IMR-90 (cell line): Measurements from ENCODE around the gene OGDHL. TPM values are rescaled to one million over a fixed set of nuclear protein-coding genes. Genes with fewer than 3 reads are reported as not detected.

Source experiments
- ATAC-seq: fragments of 200-7000 bp; cut with Tn5 transposase; 2 replicates; pipeline ENCODE4 v1.9.1; 2020; ENCODE audit warnings: low read depth, mild to moderate bottlenecking, moderate library complexity
- BruUV-seq: library from RNA; stranded (reverse); fragments of 400-500 nt; replicated peaks from 2 replicates; lab custom pipeline; 2021; lab: Mats Ljungman, UMichigan
- CTCF ChIA-PET: fragments of 300-600 bp; formaldehyde crosslinking; extraction: SDS; loops from one replicate; lab custom pipeline; 2021; ENCODE audit warnings: antibody characterized with exemption; lab: Yijun Ruan, JAX
- POLR2A ChIA-PET: fragments of 300-600 bp; sonication (Branson Sonifier 250); formaldehyde crosslinking; loops from one replicate; lab custom pipeline; 2022; ENCODE audit warnings: antibody characterized with exemption; ENCODE audit not compliant: unreplicated experiment; lab: Charles Lee
- DNase-seq: peaks from one replicate; pipeline ENCODE4 v3.0.0; 2013
- H2AFZ ChIP-seq: replicated peaks from 2 replicates; pipeline ENCODE3; 2013; ENCODE audit warnings: low read length, mild to moderate bottlenecking; ENCODE audit not compliant: poor library complexity
- H2AK5ac ChIP-seq: 2 replicates; pipeline ENCODE4 v1.6.1; 2013; ENCODE audit warnings: low read depth, low read length, inconsistent platforms
- H2AK9ac ChIP-seq: replicated peaks from 2 replicates; pipeline ENCODE3; 2013; ENCODE audit warnings: mild to moderate bottlenecking, low read depth, low read length, moderate library complexity; ENCODE audit not compliant: poor library complexity
- H2BK120ac ChIP-seq: 2 replicates; pipeline ENCODE4 v1.6.1; 2013; ENCODE audit warnings: low read depth, low read length, inconsistent platforms
- H2BK15ac ChIP-seq: 3 replicates; pipeline ENCODE4 v1.6.1; 2013; ENCODE audit warnings: low read depth, low read length, inconsistent platforms
- H2BK20ac ChIP-seq: 2 replicates; pipeline ENCODE4 v1.6.1; 2013; ENCODE audit warnings: low read depth, mild to moderate bottlenecking, inconsistent platforms, low read length, moderate library complexity
- H2BK5ac ChIP-seq: 2 replicates; pipeline ENCODE4 v1.6.1; 2013; ENCODE audit warnings: mild to moderate bottlenecking, low read depth, low read length, inconsistent platforms; ENCODE audit not compliant: poor library complexity, severe bottlenecking
- H3K14ac ChIP-seq: replicated peaks from 2 replicates; pipeline ENCODE4 v1.6.1; 2013; ENCODE audit warnings: low read depth, low read length, inconsistent platforms
- H3K18ac ChIP-seq: 2 replicates; pipeline ENCODE4 v1.6.1; 2013; ENCODE audit warnings: low read depth, low read length, control low read depth
- H3K23ac ChIP-seq: 2 replicates; pipeline ENCODE4 v1.6.1; 2013; ENCODE audit warnings: low read depth, low read length, inconsistent platforms
- H3K27ac ChIP-seq: 2 replicates; pipeline ENCODE4 v1.5.1; 2013; ENCODE audit warnings: mild to moderate bottlenecking, control low read depth, low read length; ENCODE audit not compliant: insufficient read depth
- H3K27me3 ChIP-seq: 2 replicates; pipeline ENCODE4 v1.6.1; 2013; ENCODE audit warnings: low read length; ENCODE audit not compliant: control insufficient read depth, insufficient read depth
- H3K36me3 ChIP-seq: 2 replicates; pipeline ENCODE4 v1.6.1; 2013; ENCODE audit warnings: low read length, mixed read lengths; ENCODE audit not compliant: control insufficient read depth, insufficient read depth
- H3K4ac ChIP-seq: 2 replicates; pipeline ENCODE4 v1.6.1; 2013; ENCODE audit warnings: low read depth, low read length, inconsistent platforms
- H3K4me1 ChIP-seq: 2 replicates; pipeline ENCODE4 v1.6.1; 2013; ENCODE audit warnings: low read length, mixed read lengths; ENCODE audit not compliant: control insufficient read depth, insufficient read depth
- H3K4me2 ChIP-seq: 2 replicates; pipeline ENCODE4 v1.6.1; 2013; ENCODE audit warnings: low read depth, mild to moderate bottlenecking, control low read depth, low read length, moderate library complexity
- H3K4me3 ChIP-seq: 2 replicates; pipeline ENCODE4 v1.5.1; 2013; ENCODE audit warnings: low read depth, mild to moderate bottlenecking, control low read depth, low read length, moderate library complexity; ENCODE audit not compliant: insufficient read depth
- H3K56ac ChIP-seq: 2 replicates; pipeline ENCODE4 v1.6.1; 2013; ENCODE audit warnings: low read length, inconsistent platforms; ENCODE audit not compliant: insufficient read depth; ENCODE audit errors: extremely low read depth
- H3K79me1 ChIP-seq, 2 experiments: 2 replicates each; pipeline ENCODE4 v1.6.1; 2013; ENCODE audit warnings: low read length in 2 of 2, inconsistent platforms in 1 of 2, low read depth in 1 of 2
- H3K9ac ChIP-seq: 2 replicates; pipeline ENCODE4 v1.6.1; 2013; ENCODE audit warnings: low read depth, low read length, control low read depth
- H3K9me1 ChIP-seq: 2 replicates; pipeline ENCODE4 v1.6.1; 2013; ENCODE audit warnings: low read length, inconsistent platforms; ENCODE audit not compliant: insufficient read depth
- H3K9me3 ChIP-seq: 2 replicates; pipeline ENCODE4 v1.6.1; 2013; ENCODE audit warnings: low read length; ENCODE audit not compliant: control insufficient read depth, insufficient read depth
- H4K20me1 ChIP-seq: 2 replicates; pipeline ENCODE4 v1.6.1; 2013; ENCODE audit warnings: low read length, inconsistent platforms; ENCODE audit not compliant: insufficient read depth
- H4K5ac ChIP-seq: 2 replicates; pipeline ENCODE4 v1.6.1; 2013; ENCODE audit warnings: mild to moderate bottlenecking, low read depth, low read length, control low read depth
- H4K8ac ChIP-seq, 2 experiments: 2 replicates each; pipeline ENCODE4 v1.6.1; 2013; ENCODE audit warnings: low read depth in 2 of 2, low read length in 2 of 2, control low read depth in 1 of 2, inconsistent platforms in 1 of 2
- H4K91ac ChIP-seq: 2 replicates; pipeline ENCODE4 v1.6.1; 2013; ENCODE audit warnings: low read depth, low read length, inconsistent platforms; ENCODE audit not compliant: insufficient read depth
- BHLHE40 ChIP-seq: fragments of 150-350 bp; IDR thresholded peaks from 2 replicates; pipeline ENCODE4 v1.6.1; 2016; ENCODE audit warnings: mild to moderate bottlenecking, low read depth, low read length
- RAD21 ChIP-seq: IDR thresholded peaks from 2 replicates; pipeline ENCODE4 v1.6.1; 2012; ENCODE audit warnings: low read length, improper control_type of control experiment
- WGBS, 2 experiments: methylation state at CpG; one replicate each; pipeline versions ENCODE4 v1.1.5 to v1.1.7; 2013; ENCODE audit warnings: missing lambda C conversion rate in 2 of 2; ENCODE audit not compliant: insufficient read length in 1 of 2; ENCODE audit errors: extremely low coverage in 2 of 2; 5-methylcytosine and 5-hydroxymethylcytosine counted together
- dilution Hi-C: fragments of 300-500 bp; cut with HindIII; formaldehyde crosslinking; loops from one replicate; pipeline ENCODE4 v1.14.3; 2018; ENCODE audit warnings: low sequenced_read_pairs; ENCODE audit not compliant: unreplicated experiment
- in situ Hi-C: fragments of 300-500 bp; cut with MboI; formaldehyde crosslinking; loops from 3 replicates; pipeline ENCODE4 v1.14.3; 2019; ENCODE audit warnings: low sequenced_read_pairs, inconsistent platforms, mixed read lengths
- intact Hi-C: fragments of 100-400 bp; cut with micrococcal nuclease; formaldehyde crosslinking; loops from 2 replicates; pipeline ENCODE4 v1.10.0; 2022
- polyA plus RNA-seq, 3 experiments: library from polyadenylated mRNA; depleted of rRNA; stranded (reverse); fragments of >200 nt; gene quantifications; 2 replicates each; pipeline ENCODE4 v1.2.3, GENCODE V29; 2012; ENCODE audit warnings: low replicate concordance in 1 of 3
- total RNA-seq: library from RNA; depleted of rRNA; stranded (reverse); fragments of >200 nt; gene quantifications from 2 replicates; pipeline ENCODE4 v1.2.3, GENCODE V29; 2012
- TF ChIP-seq, protein P1 (sequence below): fragments of 150-350 bp; IDR thresholded peaks from 2 replicates; pipeline ENCODE4 v1.6.1; 2017; ENCODE audit warnings: mild to moderate bottlenecking, antibody characterized with exemption, low read length, low read depth

The OGDHL gene
- total and polyA plus RNA-seq, 2 of the 4 experiments (the other 2 are of a cell fraction): 0.18 to 0.27 TPM

DNA sequence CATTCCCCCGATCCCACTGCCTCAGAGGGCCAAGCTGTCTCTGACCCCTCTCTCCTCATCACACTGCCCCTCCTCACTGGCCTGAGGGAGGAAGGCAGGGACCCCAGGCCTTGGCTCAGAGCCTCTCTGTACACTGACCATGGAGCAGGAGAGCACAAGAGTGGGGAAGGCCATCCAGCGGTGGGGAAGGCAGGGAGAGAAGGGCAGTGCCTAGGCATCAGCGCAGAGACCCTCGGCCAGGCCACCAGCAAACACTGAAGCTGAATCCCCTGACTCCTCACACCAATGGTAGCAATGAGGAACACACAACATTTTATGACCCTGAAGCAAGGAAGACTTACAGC lies 14.8 kb downstream of the OGDHL start:
- H4K91ac ChIP-seq: no peak overlapping the region
- no peak overlapping the region for H2AFZ ChIP-seq
- in situ Hi-C loops (no loop called here), dilution Hi-C loops (no loop called here), intact Hi-C loops (no loop called here)
- BruUV-seq: no TSS peak
- H3K4me1 ChIP-seq: no peaks in the 10 kb centered on the region
- H2BK120ac ChIP-seq: no peak overlapping the region
- no peak overlapping the region for H3K4me2 ChIP-seq
- ChIA-PET POLR2A (no interaction called here), CTCF (no interaction called here)
- no peaks in the 10 kb centered on the region for H3K79me1 ChIP-seq
- no peak overlapping the region for H3K23ac ChIP-seq
- H3K56ac ChIP-seq: no peak overlapping the region
- H3K4ac ChIP-seq: no peak overlapping the region
- H2BK5ac ChIP-seq: no peak overlapping the region
- no peak overlapping the region for H3K27ac ChIP-seq
- no peak overlapping the region for H2AK9ac ChIP-seq
- no peak overlapping the region for H3K9ac ChIP-seq
- ATAC-seq (no peak), DNase-seq (no peak)
- H3K27me3 ChIP-seq: peaks cover 4% of the 10 kb centered on the region
- no peaks in the 10 kb centered on the region for H4K20me1 ChIP-seq
- no peak overlapping the region for H2BK15ac ChIP-seq
- TF ChIP-seq RAD21 (no peak), BHLHE40 (no peak)
- TF ChIP-seq, protein P1, sequence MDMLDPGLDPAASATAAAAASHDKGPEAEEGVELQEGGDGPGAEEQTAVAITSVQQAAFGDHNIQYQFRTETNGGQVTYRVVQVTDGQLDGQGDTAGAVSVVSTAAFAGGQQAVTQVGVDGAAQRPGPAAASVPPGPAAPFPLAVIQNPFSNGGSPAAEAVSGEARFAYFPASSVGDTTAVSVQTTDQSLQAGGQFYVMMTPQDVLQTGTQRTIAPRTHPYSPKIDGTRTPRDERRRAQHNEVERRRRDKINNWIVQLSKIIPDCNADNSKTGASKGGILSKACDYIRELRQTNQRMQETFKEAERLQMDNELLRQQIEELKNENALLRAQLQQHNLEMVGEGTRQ: no peak
- no peak overlapping the region for H3K14ac ChIP-seq
- H2BK20ac ChIP-seq: no peak overlapping the region
- H2AK5ac ChIP-seq: no peak overlapping the region
- WGBS, 2 experiments: 80% methylated on average over 1 of the region's 4 CpGs; no CpG with 5 or more reads in 1 of the 2 experiments
- no peak overlapping the region for H3K4me3 ChIP-seq
- no peak overlapping the region for H4K5ac ChIP-seq
- H4K8ac ChIP-seq: no peak overlapping the region
- no peaks in the 10 kb centered on the region for H3K36me3 ChIP-seq
- H3K18ac ChIP-seq: no peak overlapping the region
- H3K9me3 ChIP-seq: no peaks in the 10 kb centered on the region
- H3K9me1 ChIP-seq: no peaks in the 10 kb centered on the region
